Inferior parietal cortex (tissue), 1 donor: Measurements from ENCODE around the gene CDK15.
"Not testable (repeated sequence)": the region's sequence is repeated elsewhere in the genome, so short reads cannot be mapped to it uniquely, and the experiment has no call there.

Source experiments
- DNase-seq: peaks from one replicate; pipeline ENCODE4 v3.0.0-alpha.2; 2016; ENCODE audit errors: extremely low spot score

Gene CDK15

DNA sequence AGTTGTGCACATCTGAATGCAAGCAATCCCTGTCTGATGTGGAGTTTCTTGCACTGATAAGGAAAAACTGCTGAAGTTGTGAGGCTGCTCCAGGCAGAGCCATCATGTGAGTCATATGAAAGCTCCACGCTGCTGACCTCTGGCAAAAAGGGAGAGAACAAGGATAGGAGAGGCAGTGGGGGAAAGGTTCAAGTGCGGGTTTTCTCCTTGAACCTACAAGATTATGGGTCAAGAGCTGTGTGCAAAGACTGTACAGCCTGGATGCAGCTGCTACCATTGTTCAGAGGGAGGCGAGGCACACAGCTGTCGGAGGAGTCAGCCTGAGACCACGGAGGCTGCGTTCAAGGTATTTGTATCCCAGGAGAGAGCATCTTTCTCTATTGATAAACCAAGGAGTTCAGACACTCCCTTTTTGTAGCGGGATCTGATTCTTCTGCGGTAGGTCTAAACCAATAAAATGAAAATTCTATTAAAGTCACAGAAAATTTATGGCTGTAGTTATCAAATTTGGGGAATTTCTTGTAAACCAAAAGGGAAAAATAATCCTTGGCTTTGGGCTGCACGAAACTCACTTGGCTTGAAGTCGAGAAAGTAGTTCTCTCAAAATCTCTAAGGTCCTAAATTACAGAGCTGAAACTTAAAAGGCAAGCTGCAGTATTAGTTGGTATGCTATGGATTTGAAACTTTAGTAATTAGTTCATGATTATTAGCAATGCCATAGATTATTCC lies at the start of gene CDK15:
Gene CDK15, plus strand, starts transcription at position 96 of the 729 bp plus-strand sequence. Its CDS starts 128 bp downstream, at position 224.
- DNase-seq = no peak

DNA sequence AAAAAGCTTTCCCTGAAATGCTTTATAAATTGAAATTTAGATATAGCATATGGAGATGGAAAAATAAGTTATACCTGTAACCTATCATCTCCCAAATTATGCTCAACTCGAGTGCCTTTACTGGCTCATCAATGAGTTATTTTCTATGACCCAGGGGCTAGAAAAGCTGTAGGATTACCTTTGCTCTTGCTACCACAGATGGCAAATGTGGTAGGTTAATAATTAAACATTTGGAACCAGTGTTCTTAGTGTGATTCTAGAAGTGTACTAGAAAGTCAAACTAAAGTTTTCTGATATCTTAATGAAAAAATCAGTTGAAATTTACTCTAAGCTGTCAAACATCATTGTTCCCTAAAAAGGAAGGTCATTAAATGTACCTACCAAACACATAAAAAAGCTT lies 48.1 kb upstream of the CDK15 start:
- DNase-seq = no peak

GRCh38 chr2:201758873-201759272 lies 47.5 kb upstream of the CDK15 start:
- no peak for DNase-seq

DNA sequence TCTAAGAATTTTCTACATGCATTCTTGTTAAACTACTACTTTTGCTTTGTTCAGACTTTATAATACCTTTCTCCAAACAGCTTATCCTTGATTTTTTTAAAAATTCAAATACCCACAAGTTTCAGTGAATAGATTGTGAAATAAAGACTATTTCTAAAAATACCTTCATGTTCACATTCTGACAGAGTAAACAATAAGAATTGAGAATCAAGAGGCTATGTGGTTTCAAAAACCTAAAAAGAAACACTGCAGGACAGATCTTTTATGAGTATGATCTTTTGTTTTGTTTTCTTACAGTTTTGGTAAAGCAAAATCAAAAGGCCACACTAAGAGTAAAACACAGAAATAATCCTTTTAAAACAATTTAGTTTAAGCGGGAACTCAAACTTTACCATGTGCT lies 46.8 kb upstream of the CDK15 start:
- DNase-seq = no peak

DNA sequence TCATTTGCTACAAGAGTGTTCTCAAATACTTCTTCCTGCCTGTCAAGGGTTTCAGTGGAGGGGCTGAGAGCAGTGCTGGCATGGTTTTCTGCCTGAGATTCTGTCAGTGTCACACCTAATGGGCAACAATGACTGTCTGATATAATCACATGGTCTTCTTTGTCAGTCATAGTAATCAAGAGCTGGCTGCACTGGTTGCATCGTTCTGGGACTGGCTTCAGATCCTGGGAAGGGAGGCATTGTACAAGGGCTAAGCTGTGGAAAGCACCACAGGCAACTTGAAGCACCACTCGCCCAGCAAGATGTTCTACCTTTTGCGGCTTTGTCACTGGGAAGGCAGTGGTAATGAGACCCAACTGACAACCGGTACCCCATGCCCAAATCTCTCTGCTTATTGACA lies 45.2 kb upstream of the CDK15 start:
- DNase-seq = no peak

DNA sequence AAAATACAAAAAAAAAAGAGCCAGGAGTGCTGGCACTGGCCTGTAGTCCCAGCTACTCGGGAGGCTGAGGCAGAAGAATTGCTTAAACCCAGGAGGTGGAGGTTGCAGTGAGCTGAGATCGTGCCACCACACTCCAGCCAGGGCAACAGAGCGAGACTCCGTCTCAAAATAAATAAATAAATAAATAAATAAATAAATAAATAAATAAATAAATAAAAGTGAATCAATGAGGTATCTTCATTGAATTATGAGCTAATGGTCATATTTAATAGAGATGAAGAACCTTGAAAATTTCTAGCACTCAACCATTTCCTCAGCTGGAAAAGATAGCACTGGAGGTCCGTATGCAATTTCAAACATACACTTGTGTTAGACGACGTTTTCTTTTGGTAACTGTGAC lies 41.9 kb upstream of the CDK15 start:
- DNase-seq = not testable (repeated sequence)

GRCh38 chr2:201765799-201766198 lies 40.5 kb upstream of the CDK15 start:
- no peak for DNase-seq

GRCh38 chr2:201768918-201769317 lies 37.4 kb upstream of the CDK15 start:
- DNase-seq = no peak

DNA sequence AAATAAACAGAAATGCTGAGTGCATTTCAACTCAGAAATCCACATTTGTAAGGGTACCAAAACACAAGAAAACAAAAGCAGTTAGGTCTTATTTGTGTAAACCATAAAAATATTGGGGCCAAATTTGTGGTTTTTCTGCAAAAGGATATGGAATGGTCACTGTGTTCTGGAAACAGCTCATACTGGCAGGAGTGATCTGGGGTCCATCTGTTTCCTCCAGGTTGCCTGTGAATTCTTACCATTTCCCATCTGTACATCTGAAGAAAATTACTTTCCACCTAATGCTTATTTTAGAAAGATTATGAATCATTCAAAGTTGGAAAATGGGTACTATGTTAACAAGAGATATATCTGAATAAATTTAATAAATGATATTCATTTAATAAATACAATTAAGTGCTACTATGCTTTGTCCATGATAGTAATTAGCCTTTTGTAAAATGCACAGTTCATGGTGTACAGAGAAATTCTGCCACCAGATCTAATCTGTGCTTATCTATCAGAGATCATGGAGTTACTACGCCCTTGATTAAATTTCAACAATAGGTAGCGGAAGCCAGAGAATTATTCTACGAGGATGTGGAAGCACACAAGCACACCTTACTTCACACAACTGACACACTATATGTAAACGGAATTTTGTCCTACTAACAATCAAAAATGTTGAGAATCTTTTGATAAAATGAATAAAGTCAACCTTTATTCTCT lies 36.5 kb upstream of the CDK15 start:
- no peak for DNase-seq

- DNase-seq = no peak
These were observed 32.3 kb upstream of the CDK15 start for GRCh38 chr2:201773990-201774389.

GRCh38 chr2:201774546-201774945 lies 31.8 kb upstream of the CDK15 start:
- DNase-seq = no peak

DNA sequence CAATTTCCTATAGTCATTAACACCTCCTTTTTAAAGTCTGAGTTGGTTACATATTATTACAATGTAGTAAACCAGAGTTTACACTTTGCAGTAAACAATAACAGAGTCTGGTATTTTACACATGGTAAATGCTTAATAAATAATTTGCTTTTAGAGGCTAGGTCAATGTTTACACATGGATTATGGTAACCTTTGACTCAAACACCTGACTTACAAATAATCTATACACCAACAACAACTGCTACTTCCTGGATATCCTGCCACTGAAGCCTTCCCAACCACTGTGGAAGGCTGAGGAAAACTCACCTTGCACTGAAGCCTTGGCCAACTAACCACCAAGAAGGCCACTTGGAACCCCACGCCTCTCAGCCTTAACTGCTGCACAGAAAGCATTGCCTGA lies 31.0 kb upstream of the CDK15 start:
- no peak for DNase-seq

- no peak for DNase-seq
These were observed 29.3 kb upstream of the CDK15 start for GRCh38 chr2:201777043-201777442.

DNA sequence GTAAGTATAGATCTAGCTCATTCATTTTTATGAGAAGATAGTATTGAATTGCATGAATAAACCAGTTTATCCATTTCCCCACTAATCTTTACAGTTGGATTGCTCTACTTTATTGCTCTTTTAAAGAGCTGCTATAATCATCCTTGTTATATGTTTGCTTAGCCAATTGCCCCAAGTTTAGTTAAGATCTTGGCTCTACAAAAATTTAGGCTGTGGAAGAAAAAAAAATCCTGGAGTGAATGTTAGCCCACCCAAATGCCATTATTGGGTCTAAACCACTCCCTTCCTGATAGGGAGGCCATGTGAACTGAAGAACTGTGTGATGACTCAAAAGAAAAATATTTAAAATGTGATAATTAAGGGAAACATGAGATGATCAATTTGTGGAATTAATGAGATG lies 28.5 kb upstream of the CDK15 start:
- DNase-seq = no peak

- no peak for DNase-seq
These were observed 26.2 kb upstream of the CDK15 start for GRCh38 chr2:201779901-201780673.

DNA sequence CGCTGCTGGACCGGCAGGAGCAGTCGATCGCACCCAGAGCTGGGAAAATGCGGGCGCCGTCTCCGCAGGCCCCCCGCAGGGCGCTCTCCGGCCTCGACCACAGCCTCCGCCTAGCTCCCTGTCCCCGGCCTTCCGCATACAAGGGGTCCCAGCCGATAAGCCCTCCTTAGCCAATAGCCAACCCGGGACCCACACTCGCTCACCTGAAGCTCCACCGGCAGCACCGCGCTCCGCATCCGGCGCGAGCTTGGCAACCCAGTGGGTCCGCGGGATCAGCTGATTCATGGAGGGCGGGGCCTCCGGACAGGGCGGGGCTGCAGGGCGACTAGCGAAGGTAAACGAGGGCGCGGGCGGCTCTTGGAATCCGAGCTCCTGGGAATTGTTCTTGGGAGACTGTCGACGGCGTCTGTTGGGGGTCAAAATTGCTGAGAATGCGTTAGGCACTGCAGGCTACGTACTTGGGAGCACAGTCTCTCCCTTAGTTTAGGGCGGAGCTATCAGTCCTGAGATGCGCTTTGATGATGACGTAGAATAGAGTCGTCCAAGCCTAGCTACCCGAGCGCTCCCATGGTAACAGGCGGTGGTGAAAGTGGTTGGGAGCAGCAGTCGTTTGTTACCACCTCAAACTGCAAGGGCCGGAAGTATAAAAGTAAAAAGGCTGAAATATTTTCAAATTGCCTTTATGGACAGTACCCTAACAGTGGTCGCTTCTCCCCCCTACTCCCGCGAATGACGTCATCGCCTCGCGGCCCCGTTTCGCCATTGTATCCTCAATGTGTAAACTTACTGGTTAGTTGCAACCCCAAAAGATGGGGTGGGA lies 25.5 kb upstream of the CDK15 start, which contains the start of gene ALS2:
Gene ALS2, minus strand, starts transcription at position 260 of the 820 bp plus-strand sequence. CDS start 12,048 bp downstream, outside the sequence.
- peak; percentile 97 for DNase-seq

DNA sequence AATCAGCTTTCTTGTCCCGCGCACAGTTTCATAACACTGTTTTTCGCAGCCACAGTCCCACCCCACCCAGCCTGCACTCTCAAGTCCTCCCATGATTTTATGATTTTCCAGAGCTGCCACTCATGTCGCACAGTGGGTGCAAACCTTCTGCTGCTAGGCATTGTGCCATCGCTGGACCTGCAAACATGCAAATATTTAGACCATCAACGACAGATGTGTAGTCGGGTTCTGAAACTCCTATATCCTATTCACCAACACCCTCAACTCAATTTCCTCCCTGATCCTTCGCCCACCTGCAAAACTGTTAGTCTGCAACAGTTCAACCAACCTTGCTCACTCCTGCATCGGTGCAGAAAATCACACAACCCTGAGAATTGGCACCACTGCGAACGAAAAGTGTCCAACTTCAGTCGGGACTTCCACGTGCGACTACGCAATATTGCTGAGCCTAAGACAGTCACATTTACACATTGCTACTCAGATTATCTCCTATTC lies 24.7 kb upstream of the CDK15 start:
- no peak for DNase-seq

DNA sequence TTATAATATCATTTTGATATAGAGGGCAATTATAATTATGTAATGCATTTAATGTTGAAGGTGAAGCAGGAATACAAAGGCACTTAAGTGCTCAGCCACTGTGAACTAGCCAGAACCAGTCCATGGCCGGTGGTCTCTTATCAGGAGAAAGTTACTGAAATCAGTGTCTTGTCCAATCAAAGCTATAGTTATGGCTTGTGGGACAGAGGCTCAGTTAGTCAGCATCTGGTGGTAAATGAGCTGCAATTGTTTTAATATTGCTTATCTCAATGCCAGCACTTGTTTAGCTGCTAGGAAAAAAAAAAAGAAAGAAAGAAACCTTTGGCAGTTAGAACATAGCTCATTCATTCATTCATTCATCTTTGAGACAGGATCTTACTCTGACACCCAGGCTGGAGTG lies 21.8 kb upstream of the CDK15 start:
- DNase-seq = no peak

DNA sequence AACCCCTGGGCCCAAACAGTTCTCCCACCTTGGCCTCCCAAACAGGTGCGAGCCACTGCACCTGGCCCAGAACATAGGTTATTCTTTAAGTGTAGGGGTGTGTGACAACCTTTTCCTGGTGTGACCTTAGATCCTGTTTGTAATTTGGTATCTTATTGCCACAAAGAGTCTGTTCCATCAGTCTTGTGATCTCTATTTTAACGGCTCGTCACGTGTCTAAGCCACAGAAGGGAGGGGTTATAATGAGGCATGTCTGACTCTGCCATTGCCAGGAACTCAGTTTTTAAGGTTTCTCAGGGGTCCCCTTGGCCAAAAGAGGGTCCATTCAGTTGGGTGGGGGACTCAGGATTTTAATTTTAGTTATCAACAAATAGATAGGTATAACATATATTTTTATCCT lies 21.2 kb upstream of the CDK15 start:
- DNase-seq = no peak

- DNase-seq = no peak
These were observed 19.9 kb upstream of the CDK15 start for GRCh38 chr2:201786471-201786870.

DNA sequence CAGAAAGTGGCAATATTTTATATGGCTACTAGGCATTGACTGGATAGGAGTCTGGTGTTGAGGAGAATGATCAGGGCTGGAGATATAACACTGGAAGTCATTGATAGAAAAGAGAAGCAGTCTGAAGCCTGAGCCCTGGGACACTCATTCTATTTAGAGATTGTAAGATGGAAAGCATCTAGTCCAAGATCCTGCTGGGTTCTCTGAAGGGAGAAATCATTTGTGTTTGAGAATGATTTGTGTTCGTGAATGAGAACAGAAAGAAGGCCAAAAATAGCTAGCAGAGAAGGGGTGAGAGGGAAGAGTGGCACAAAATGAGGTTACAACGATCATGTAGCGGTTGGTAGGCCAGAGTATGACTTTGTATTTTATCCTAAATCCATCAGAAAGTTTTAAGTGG lies 18.0 kb upstream of the CDK15 start:
- no peak for DNase-seq
